DND-41 (cell line): ENCODE results near the gene FAM240A.

Experiments
- EZH2 ChIP-seq: IDR thresholded peaks from 3 replicates; pipeline ENCODE4 v1.6.1; 2012; ENCODE audit warnings: borderline replicate concordance, low read depth, mild to moderate bottlenecking, moderate library complexity, low read length, inconsistent platforms; ENCODE audit not compliant: severe bottlenecking
- TF ChIP-seq, protein P1 (sequence below): IDR thresholded peaks from 2 replicates; pipeline ENCODE4 v1.5.1; 2012; ENCODE audit warnings: borderline replicate concordance, low read length, moderate library complexity, mild to moderate bottlenecking; ENCODE audit not compliant: poor library complexity, severe bottlenecking; ENCODE audit errors: extremely low read depth

GRCh38 chr3:46662771-46663551 lies 50.6 kb downstream of the FAM240A start:
- TF ChIP-seq, protein P1, sequence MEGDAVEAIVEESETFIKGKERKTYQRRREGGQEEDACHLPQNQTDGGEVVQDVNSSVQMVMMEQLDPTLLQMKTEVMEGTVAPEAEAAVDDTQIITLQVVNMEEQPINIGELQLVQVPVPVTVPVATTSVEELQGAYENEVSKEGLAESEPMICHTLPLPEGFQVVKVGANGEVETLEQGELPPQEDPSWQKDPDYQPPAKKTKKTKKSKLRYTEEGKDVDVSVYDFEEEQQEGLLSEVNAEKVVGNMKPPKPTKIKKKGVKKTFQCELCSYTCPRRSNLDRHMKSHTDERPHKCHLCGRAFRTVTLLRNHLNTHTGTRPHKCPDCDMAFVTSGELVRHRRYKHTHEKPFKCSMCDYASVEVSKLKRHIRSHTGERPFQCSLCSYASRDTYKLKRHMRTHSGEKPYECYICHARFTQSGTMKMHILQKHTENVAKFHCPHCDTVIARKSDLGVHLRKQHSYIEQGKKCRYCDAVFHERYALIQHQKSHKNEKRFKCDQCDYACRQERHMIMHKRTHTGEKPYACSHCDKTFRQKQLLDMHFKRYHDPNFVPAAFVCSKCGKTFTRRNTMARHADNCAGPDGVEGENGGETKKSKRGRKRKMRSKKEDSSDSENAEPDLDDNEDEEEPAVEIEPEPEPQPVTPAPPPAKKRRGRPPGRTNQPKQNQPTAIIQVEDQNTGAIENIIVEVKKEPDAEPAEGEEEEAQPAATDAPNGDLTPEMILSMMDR = no peak
- TF ChIP-seq EZH2 = no peak
